Neutrophil (primary cell): ENCODE data around the gene GTF3C5.
"Not testable (repeated sequence)": the region's sequence is repeated elsewhere in the genome, so short reads cannot be mapped to it uniquely, and the experiment has no call there.

Experiments
- H3K27ac ChIP-seq: fragments of 200-600 bp; sonication (generic); 2 replicates; pipeline ENCODE4 v1.5.1; 2016; ENCODE audit warnings: mild to moderate bottlenecking, moderate library complexity
- H3K27me3 ChIP-seq: fragments of 200-600 bp; sonication (generic); 2 replicates; pipeline ENCODE4 v1.6.0; 2016; ENCODE audit warnings: mild to moderate bottlenecking
- H3K36me3 ChIP-seq: fragments of 200-600 bp; sonication (generic); 2 replicates; pipeline ENCODE4 v1.5.1; 2017
- H3K4me1 ChIP-seq, 2 experiments: fragments of 200-600 bp in 1 of 2; sonication (generic) in 1 of 2; 1 replicate in 1 of 2; 2 replicates in 1 of 2; pipeline versions ENCODE4 v1.5.1 to v1.6.1; 2013 to 2016; ENCODE audit warnings: low read depth in 1 of 2, low read length in 1 of 2, mild to moderate bottlenecking in 1 of 2, moderate library complexity in 1 of 2; ENCODE audit not compliant: control insufficient read depth in 1 of 2, insufficient read depth in 1 of 2
- H3K4me3 ChIP-seq, 2 experiments: fragments of 200-600 bp in 1 of 2; sonication (generic) in 1 of 2; 1 replicate in 1 of 2; 2 replicates in 1 of 2; pipeline ENCODE4 v1.5.1; 2013 to 2016; ENCODE audit warnings: low read depth in 1 of 2, low read length in 1 of 2, mild to moderate bottlenecking in 1 of 2, moderate library complexity in 1 of 2
- H3K9me3 ChIP-seq: fragments of 200-600 bp; sonication (generic); 2 replicates; pipeline ENCODE4 v1.5.1; 2016
- TF ChIP-seq, protein P1 (sequence below): fragments of 200-600 bp; sonication (generic); IDR thresholded peaks from 2 replicates; pipeline ENCODE4 v1.5.1; 2016; ENCODE audit warnings: antibody characterized with exemption

GTF3C5 gene

DNA sequence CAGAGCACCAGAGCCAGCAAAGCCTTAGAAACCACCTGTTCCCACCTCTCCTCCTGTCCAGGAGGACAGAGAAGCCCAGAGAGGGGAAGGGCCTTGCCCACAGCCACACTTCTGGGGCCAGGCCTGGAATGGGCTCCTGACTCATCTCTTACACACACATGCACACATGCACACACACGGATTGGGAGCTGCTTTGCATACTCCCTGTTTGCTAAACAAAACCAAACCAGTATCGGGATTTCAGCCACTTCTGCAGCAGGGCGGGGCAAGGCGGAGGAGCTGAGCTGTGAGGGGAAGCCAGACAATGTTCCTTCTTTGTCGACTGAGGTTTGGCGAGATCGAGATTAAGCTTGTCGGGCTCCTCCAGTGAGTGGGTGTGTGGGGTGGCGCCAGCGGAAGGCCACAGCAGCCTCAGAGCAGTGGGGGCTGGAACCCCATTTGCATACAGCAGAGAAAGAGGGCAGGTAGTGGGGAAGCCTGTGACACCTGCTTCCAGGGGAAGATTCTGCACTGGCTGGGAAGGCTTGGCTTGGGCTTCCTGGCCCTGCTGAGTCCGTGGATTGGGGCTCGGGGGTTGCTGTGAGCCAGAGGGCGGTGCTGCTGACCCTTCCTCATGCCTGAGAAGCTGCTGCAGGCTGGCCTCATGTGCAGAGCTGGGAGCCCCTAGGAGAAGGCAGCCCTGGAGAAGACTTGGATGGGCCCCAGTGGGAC lies 36.2 kb upstream of the GTF3C5 start:
- peaks cover 43% of the 10 kb centered on the region for H3K27me3 ChIP-seq
- peaks cover 7 to 12% of the 10 kb centered on the region in 2 experiments for H3K4me1 ChIP-seq
- no peak overlapping the region for H3K27ac ChIP-seq
- TF ChIP-seq, protein P1, sequence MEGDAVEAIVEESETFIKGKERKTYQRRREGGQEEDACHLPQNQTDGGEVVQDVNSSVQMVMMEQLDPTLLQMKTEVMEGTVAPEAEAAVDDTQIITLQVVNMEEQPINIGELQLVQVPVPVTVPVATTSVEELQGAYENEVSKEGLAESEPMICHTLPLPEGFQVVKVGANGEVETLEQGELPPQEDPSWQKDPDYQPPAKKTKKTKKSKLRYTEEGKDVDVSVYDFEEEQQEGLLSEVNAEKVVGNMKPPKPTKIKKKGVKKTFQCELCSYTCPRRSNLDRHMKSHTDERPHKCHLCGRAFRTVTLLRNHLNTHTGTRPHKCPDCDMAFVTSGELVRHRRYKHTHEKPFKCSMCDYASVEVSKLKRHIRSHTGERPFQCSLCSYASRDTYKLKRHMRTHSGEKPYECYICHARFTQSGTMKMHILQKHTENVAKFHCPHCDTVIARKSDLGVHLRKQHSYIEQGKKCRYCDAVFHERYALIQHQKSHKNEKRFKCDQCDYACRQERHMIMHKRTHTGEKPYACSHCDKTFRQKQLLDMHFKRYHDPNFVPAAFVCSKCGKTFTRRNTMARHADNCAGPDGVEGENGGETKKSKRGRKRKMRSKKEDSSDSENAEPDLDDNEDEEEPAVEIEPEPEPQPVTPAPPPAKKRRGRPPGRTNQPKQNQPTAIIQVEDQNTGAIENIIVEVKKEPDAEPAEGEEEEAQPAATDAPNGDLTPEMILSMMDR, result no peak
- H3K36me3 ChIP-seq, result no peaks in the 10 kb centered on the region
- no peak overlapping the region for H3K4me3 ChIP-seq
- no peaks in the 10 kb centered on the region for H3K9me3 ChIP-seq

DNA sequence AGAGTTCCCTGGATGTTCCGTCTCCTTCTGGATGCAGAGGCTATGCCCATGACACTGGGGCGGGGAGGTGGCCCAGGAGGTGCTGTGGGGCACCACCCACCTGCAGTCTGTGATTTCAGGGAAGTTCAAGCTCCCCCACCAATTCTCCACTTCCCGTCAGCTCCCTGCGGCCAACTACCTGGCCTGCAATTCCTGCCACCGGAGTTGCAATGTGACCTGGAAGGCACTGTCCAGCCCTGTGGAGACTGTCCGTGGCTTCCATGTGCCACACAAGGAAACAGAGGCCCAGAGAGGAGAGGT lies 35.7 kb upstream of the GTF3C5 start:
- Histone ChIP-seq H3K4me1 (peaks cover 7 to 12% of the 10 kb centered on the region in 2 experiments), H3K9me3 (no peaks in the 10 kb centered on the region), H3K27me3 (peaks cover 43% of the 10 kb centered on the region), H3K4me3 (no peak overlapping the region), H3K36me3 (no peaks in the 10 kb centered on the region), H3K27ac (no peak overlapping the region)
- TF ChIP-seq, protein P1, result no peak

- no peak overlapping the region for H3K4me3 ChIP-seq
- no peaks in the 10 kb centered on the region for H3K36me3 ChIP-seq
- TF ChIP-seq, protein P1, result no peak
- peaks cover 7 to 12% of the 10 kb centered on the region in 2 experiments for H3K4me1 ChIP-seq
- H3K27me3 ChIP-seq, result peaks cover 41% of the 10 kb centered on the region
- H3K9me3 ChIP-seq, result no peaks in the 10 kb centered on the region
- H3K27ac ChIP-seq, result no peak overlapping the region
These were observed 34.9 kb upstream of the GTF3C5 start for GRCh38 chr9:132995879-132996278.

GRCh38 chr9:132996526-132996925 lies 34.3 kb upstream of the GTF3C5 start:
- Histone ChIP-seq H3K27me3 (peaks cover 34% of the 10 kb centered on the region), H3K4me1 (peaks cover 7 to 12% of the 10 kb centered on the region in 2 experiments), H3K4me3 (no peak overlapping the region), H3K36me3 (no peaks in the 10 kb centered on the region), H3K27ac (no peak overlapping the region), H3K9me3 (no peaks in the 10 kb centered on the region)
- TF ChIP-seq, protein P1, result no peak

- TF ChIP-seq, protein P1, result no peak
- Histone ChIP-seq H3K4me3 (no peak overlapping the region), H3K9me3 (no peaks in the 10 kb centered on the region), H3K4me1 (peaks cover 7 to 12% of the 10 kb centered on the region in 2 experiments), H3K36me3 (no peaks in the 10 kb centered on the region), H3K27me3 (peaks cover 26% of the 10 kb centered on the region), H3K27ac (no peak overlapping the region)
These were observed 33.2 kb upstream of the GTF3C5 start for GRCh38 chr9:132997591-132997990.

DNA sequence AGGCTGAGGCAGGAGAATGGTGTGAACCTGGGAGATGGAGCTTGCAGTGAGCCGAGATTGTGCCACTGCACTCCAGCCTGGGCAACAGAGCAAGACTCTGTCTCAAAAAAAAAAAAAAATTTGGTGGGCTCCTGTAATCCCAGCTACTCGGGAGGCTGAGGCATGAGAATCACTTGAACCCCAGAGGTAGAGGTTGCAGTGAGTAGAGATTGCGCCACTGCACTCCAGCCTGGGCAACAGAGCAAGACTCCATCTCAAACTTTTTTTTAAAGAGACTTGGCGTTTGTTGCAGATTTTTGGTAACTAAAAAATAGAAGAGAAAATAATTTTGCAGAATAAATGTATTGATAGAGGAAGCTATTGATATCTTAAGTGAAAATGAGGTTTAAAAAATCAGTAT lies 32.6 kb upstream of the GTF3C5 start:
- H3K27ac ChIP-seq, H3K4me3 ChIP-seq, H3K9me3 ChIP-seq, H3K36me3 ChIP-seq: not testable (repeated sequence)
- peaks cover 29% of the 10 kb centered on the region for H3K27me3 ChIP-seq
- peaks cover 7 to 12% of the 10 kb centered on the region in 2 experiments for H3K4me1 ChIP-seq
